GM12801 (cell line): ENCODE measurements around the gene BHMT.

Experiments used
- TF ChIP-seq, protein P1 (sequence below): IDR thresholded peaks from one replicate; pipeline ENCODE4 v1.5.1; 2011; ENCODE audit warnings: control low read depth; ENCODE audit not compliant: insufficient read length; ENCODE audit errors: extremely low read depth

BHMT gene

GRCh38 chr5:79135790-79136553, 24.4 kb downstream of the BHMT start:
- TF ChIP-seq, protein P1, sequence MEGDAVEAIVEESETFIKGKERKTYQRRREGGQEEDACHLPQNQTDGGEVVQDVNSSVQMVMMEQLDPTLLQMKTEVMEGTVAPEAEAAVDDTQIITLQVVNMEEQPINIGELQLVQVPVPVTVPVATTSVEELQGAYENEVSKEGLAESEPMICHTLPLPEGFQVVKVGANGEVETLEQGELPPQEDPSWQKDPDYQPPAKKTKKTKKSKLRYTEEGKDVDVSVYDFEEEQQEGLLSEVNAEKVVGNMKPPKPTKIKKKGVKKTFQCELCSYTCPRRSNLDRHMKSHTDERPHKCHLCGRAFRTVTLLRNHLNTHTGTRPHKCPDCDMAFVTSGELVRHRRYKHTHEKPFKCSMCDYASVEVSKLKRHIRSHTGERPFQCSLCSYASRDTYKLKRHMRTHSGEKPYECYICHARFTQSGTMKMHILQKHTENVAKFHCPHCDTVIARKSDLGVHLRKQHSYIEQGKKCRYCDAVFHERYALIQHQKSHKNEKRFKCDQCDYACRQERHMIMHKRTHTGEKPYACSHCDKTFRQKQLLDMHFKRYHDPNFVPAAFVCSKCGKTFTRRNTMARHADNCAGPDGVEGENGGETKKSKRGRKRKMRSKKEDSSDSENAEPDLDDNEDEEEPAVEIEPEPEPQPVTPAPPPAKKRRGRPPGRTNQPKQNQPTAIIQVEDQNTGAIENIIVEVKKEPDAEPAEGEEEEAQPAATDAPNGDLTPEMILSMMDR, result no peak

DNA sequence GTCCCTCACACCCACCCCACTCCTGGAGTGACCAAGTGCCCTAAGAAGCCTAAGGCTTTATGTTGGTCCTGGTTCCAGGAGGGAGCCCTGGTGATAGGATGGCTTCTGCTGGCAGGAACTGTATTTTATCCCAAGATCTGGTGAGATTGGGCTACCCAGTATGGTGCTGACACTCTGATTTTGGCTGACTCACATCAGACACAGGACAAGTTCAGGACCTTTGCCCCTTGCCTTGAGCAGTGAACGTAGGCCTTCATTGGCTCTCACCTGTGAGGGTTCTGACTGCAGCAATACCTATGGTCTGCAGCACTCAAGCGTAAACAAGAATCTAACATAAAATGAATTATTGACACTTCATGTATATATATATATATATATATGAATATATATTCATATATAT, 25.0 kb downstream of the BHMT start:
- TF ChIP-seq, protein P1, result no peak

- TF ChIP-seq, protein P1, result no peak
Measured at GRCh38 chr5:79140553-79140952, 28.9 kb downstream of the BHMT start.

GRCh38 chr5:79143684-79144379, 32.2 kb downstream of the BHMT start:
- TF ChIP-seq, protein P1, result no peak

- TF ChIP-seq, protein P1, result no peak
Measured at GRCh38 chr5:79147076-79147475, 35.5 kb downstream of the BHMT start.

DNA sequence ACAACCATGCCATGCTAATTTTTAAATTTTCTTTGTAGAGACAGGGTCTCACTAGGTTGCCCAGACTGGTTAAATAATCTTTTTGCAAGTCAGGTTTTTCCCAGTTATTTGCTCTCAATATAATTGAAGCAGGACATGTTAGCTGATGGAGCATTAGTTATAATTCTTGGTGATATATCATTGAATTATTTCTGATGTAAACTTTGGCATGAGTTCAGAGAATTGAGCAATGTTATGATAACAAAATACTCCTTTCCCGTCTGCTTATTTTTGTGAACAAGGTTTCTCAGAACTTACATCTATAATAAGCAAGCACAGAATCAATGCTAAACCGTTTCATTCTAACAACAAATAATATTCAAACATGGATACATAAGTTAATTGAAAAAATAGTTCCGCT, 37.8 kb downstream of the BHMT start:
- TF ChIP-seq, protein P1, result no peak

DNA sequence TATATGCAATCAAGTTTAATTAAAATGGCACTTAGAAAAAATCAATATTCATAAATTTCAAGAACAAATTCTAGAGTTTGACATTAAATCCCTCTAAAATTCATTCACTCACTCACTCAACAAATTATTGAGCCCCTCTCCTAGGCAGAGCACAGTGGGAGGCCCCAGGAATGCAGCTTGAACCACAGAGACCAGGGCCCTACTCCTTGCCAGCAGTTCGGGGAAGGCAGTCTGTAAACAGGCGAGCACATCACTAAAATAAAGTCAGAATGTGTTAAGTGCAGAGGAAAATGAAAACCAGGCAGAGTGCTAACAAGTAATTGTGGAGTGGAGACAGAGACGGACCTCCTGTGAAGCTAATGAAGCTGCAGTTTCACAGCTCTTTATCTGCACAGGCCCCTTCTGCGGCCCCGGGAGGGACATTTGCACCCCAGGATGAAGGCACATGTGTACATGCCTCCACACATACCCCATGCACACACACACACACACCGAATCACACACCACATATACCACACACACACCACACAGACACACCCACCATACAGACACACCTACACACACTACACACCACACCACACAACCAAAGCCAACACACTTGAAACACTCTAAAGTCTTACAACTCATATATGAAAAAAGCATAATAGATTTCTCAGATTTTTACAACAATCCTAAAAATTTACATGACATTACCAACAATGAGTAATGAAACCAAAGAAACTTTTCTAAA, 40.5 kb downstream of the BHMT start:
- TF ChIP-seq, protein P1, result no peak
